HG03469 (cell line): ENCODE data around the gene RNGTT.
"Not testable (repeated sequence)": the region's sequence is repeated elsewhere in the genome, so short reads cannot be mapped to it uniquely, and the experiment has no call there.

Experiments used
- ATAC-seq: cut with Tn5 transposase; IDR thresholded peaks from one replicate; pipeline ENCODE4 v1.9.1; 2021; ENCODE audit warnings: mild to moderate bottlenecking, moderate library complexity, moderate number of reproducible peaks; ENCODE audit not compliant: unreplicated experiment

RNGTT gene

GRCh38 chr6:88823998-88824397, 139.4 kb downstream of the RNGTT start:
- ATAC-seq: no peak

- ATAC-seq: no peak
These were observed 147.9 kb downstream of the RNGTT start for GRCh38 chr6:88815491-88815890.

- ATAC-seq: no peak
These were observed 148.5 kb downstream of the RNGTT start for GRCh38 chr6:88814909-88815308.

GRCh38 chr6:88813045-88813444, 150.4 kb downstream of the RNGTT start:
- ATAC-seq: no peak

- ATAC-seq: no peak
These were observed 152.7 kb downstream of the RNGTT start for GRCh38 chr6:88810701-88811100.

GRCh38 chr6:88810089-88810488, 153.3 kb downstream of the RNGTT start:
- ATAC-seq: no peak

- ATAC-seq: no peak
These were observed 155.0 kb downstream of the RNGTT start for GRCh38 chr6:88808381-88808780.

- ATAC-seq: no peak
These were observed 155.8 kb downstream of the RNGTT start for GRCh38 chr6:88807622-88808021.

GRCh38 chr6:88806728-88807127, 156.7 kb downstream of the RNGTT start:
- ATAC-seq: no peak

GRCh38 chr6:88804701-88805100, 158.7 kb downstream of the RNGTT start:
- no peak for ATAC-seq

- no peak for ATAC-seq
These were observed 177.9 kb downstream of the RNGTT start for GRCh38 chr6:88785478-88785877.

GRCh38 chr6:88780714-88781389, 182.6 kb downstream of the RNGTT start:
- no peak for ATAC-seq

GRCh38 chr6:88775866-88776571, 187.4 kb downstream of the RNGTT start:
- no peak for ATAC-seq

- not testable (repeated sequence) for ATAC-seq
These were observed 195.3 kb downstream of the RNGTT start for GRCh38 chr6:88768114-88768513.

- no peak for ATAC-seq
These were observed 199.3 kb downstream of the RNGTT start for GRCh38 chr6:88764081-88764480.

- ATAC-seq: no peak
These were observed 200.3 kb downstream of the RNGTT start for GRCh38 chr6:88763160-88763559.

- ATAC-seq: peak; percentile 45
These were observed 202.0 kb downstream of the RNGTT start for GRCh38 chr6:88761237-88762031.

- no peak for ATAC-seq
These were observed 203.3 kb downstream of the RNGTT start for GRCh38 chr6:88760091-88760490.

- no peak for ATAC-seq
These were observed 212.5 kb downstream of the RNGTT start for GRCh38 chr6:88750936-88751335.

GRCh38 chr6:88749849-88750248, 213.6 kb downstream of the RNGTT start:
- no peak for ATAC-seq

- ATAC-seq: no peak
These were observed 215.3 kb downstream of the RNGTT start for GRCh38 chr6:88748141-88748540.

- no peak for ATAC-seq
These were observed 221.5 kb downstream of the RNGTT start for GRCh38 chr6:88741939-88742338.
